Body of pancreas (tissue), 4 donors: ENCODE measurements around the gene POLR3E. TPM values are rescaled to one million over a fixed set of nuclear protein-coding genes. Genes with fewer than 3 reads are reported as not detected.

Source experiments
- ATAC-seq: fragments of 150-250 bp; one replicate; pipeline ENCODE4 v1.9.1; 2016
- DNase-seq, 4 donors: peaks; one replicate each; pipeline ENCODE4 v3.0.0-alpha.2; 2019
- H3K27ac ChIP-seq, 4 donors: fragments of 200-600 bp; sonication (generic); 1 replicate in 3 of 4; 2 replicates in 1 of 4; pipeline versions ENCODE4 v1.5.1 to v1.6.1; 2016 to 2019; ENCODE audit warnings: mild to moderate bottlenecking in 1 of 4, mixed read lengths in 1 of 4, moderate library complexity in 1 of 4
- H3K27me3 ChIP-seq, 2 donors: fragments of 200-600 bp; sonication (generic); one replicate each; pipeline ENCODE4 v1.6.0; 2016; ENCODE audit warnings: mild to moderate bottlenecking in 1 of 2
- H3K36me3 ChIP-seq, 2 donors: fragments of 200-600 bp; sonication (generic); replicated peaks in 1 of 2; 2 replicates each; pipeline ENCODE4 v1.5.1; 2016; ENCODE audit warnings: low read depth in 2 of 2; ENCODE audit not compliant: insufficient read depth in 1 of 2
- H3K4me1 ChIP-seq: fragments of 200-600 bp; sonication (generic); one replicate; pipeline ENCODE4 v1.6.0; 2016
- H3K4me3 ChIP-seq, 2 donors: fragments of 200-600 bp; sonication (generic); 1 replicate in 1 of 2; 2 replicates in 1 of 2; pipeline ENCODE4 v1.5.1; 2016 to 2019
- H3K9me3 ChIP-seq, 3 donors: fragments of 200-600 bp; sonication (generic); 1 replicate in 2 of 3; 2 replicates in 1 of 3; pipeline ENCODE4 v1.5.1; 2016
- CTCF ChIP-seq, 7 experiments: fragments of 450-650 bp in 4 of 7; fragments of 200-600 bp in 3 of 7; sonication (generic) in 3 of 7; IDR thresholded peaks; one replicate each; pipeline ENCODE4 v1.5.1; 2016 to 2019; ENCODE audit warnings: antibody characterized with exemption in 7 of 7
- POLR2A ChIP-seq, 3 donors: fragments of 450-650 bp; IDR thresholded peaks; one replicate each; pipeline ENCODE4 v1.6.1; 2016; ENCODE audit warnings: antibody characterized with exemption in 3 of 3, mild to moderate bottlenecking in 2 of 3
- WGBS, 2 donors: methylation state at CpG; one replicate each; pipeline ENCODE4 v1.1.5; 2017; 5-methylcytosine and 5-hydroxymethylcytosine counted together
- intact Hi-C: fragments of 100-400 bp; cut with DNase I; formaldehyde crosslinking; loops from one replicate; pipeline ENCODE4 v1.15.1; 2023
- total RNA-seq, 2 donors: library from RNA; depleted of rRNA; stranded (reverse); fragments of >200 nt; gene quantifications; one replicate each; pipeline ENCODE4 v1.1.0, GENCODE V29; 2016

The POLR3E gene
- total RNA-seq, 2 donors from 2014 or later, result 52.1 to 94.9 TPM

DNA sequence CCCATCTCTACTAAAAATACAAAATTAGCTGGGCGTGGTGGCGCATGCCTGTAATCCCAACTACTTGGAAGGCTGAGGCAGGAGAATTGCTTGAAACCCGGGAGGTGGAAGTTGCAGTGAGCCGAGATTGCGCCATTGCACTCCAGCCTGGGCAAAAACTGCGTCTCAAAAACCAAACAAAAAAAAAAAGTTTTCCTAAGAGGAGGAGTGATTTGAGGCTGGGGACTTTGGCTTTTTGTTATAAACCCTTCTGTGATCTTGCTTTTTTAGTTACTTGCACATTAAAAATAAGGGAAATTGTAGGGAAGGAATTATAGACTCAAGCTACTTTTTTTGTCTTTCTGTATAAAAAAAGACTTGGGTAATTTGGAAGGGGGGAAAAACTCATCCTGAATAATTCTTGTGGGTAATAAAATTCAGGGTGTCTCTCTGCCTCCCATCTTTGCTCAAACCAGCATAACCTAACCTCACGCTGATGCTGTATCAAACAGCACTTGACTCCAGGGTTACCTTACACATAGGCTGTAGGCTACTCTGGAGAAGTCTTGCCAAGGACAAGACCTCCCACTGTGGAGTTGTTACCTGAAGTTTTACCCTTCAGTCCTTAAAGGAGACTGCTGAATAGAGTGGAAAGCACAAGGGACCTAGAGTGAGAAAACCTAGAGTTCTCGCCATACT lies 78.9 kb downstream of the POLR3E start:
- Histone ChIP-seq H3K27ac (no peak overlapping the region), H3K4me3 (no peak overlapping the region), H3K9me3 (no peaks in the 10 kb centered on the region), H3K27me3 (no peaks in the 10 kb centered on the region), H3K4me1 (peaks cover 30% of the 10 kb centered on the region), H3K36me3 (no peaks in the 10 kb centered on the region)
- TF ChIP-seq POLR2A (IDR thresholded peaks at IDR 0.05) (no peak), CTCF (IDR thresholded peaks at IDR 0.05) (no peak)
- intact Hi-C loops, result no loop called here
- WGBS, 2 donors, result 89 to 90% methylated on average over 8 of the region's 8 CpGs
- ATAC-seq (no peak), DNase-seq (no peak)

- intact Hi-C loops, result no loop called here
- no peak for ATAC-seq
- Histone ChIP-seq H3K36me3 (no peaks in the 10 kb centered on the region), H3K4me1 (peaks cover 7% of the 10 kb centered on the region), H3K27me3 (no peaks in the 10 kb centered on the region), H3K9me3 (no peaks in the 10 kb centered on the region), H3K27ac (no peak overlapping the region), H3K4me3 (no peak overlapping the region)
- WGBS, 2 donors, result 96% methylated on average over 7 of the region's 7 CpGs
- DNase-seq, result no peak
- TF ChIP-seq POLR2A (IDR thresholded peaks at IDR 0.05) (no peak), CTCF (IDR thresholded peaks at IDR 0.05) (no peak)
Observed at GRCh38 chr16:22379656-22380055, 82.4 kb downstream of the POLR3E start.

GRCh38 chr16:22380529-22380928 lies 83.3 kb downstream of the POLR3E start:
- H3K9me3 ChIP-seq, result no peaks in the 10 kb centered on the region
- H3K4me3 ChIP-seq, result no peak overlapping the region
- no peak for DNase-seq
- peaks cover under 1% of the 10 kb centered on the region for H3K4me1 ChIP-seq
- no peak for ATAC-seq
- H3K27me3 ChIP-seq, result no peaks in the 10 kb centered on the region
- no peak overlapping the region for H3K27ac ChIP-seq
- no peak for TF ChIP-seq CTCF (IDR thresholded peaks at IDR 0.05)
- TF ChIP-seq POLR2A (IDR thresholded peaks at IDR 0.05), result no peak
- no peaks in the 10 kb centered on the region for H3K36me3 ChIP-seq
- WGBS, 2 donors, result 92 to 93% methylated on average over 1 of the region's 1 CpG
- intact Hi-C loops, result no loop called here

- ATAC-seq (no peak), DNase-seq (no peak)
- Histone ChIP-seq H3K36me3 (no peaks in the 10 kb centered on the region), H3K4me1 (peaks cover 2% of the 10 kb centered on the region), H3K27me3 (no peaks in the 10 kb centered on the region), H3K27ac (no peak overlapping the region), H3K9me3 (no peaks in the 10 kb centered on the region), H3K4me3 (no peak overlapping the region)
- TF ChIP-seq POLR2A (IDR thresholded peaks at IDR 0.05) (no peak), CTCF (IDR thresholded peaks at IDR 0.05) (no peak)
- intact Hi-C loops, result no loop called here
Observed at GRCh38 chr16:22381392-22381791, 84.2 kb downstream of the POLR3E start.

- ATAC-seq, result no peak
- H3K27ac ChIP-seq, result no peak overlapping the region
Observed at GRCh38 chr16:22383827-22384226, 86.6 kb downstream of the POLR3E start.

More at GRCh38 chr16:22383827-22384226, 86.6 kb downstream of the POLR3E start:
- intact Hi-C loops, result no loop called here
- DNase-seq, result no peak
- Histone ChIP-seq H3K27me3 (no peaks in the 10 kb centered on the region), H3K9me3 (no peaks in the 10 kb centered on the region), H3K4me3 (no peak overlapping the region), H3K36me3 (no peaks in the 10 kb centered on the region), H3K4me1 (peaks cover 9% of the 10 kb centered on the region)
- 84 to 92% methylated on average over 2 to 3 of the region's 3 CpGs for WGBS, 2 donors
- TF ChIP-seq POLR2A (IDR thresholded peaks at IDR 0.05) (no peak), CTCF (IDR thresholded peaks at IDR 0.05) (no peak)
